Glutamatergic neuron (in vitro differentiated cells): ENCODE results near the gene PPP4R4. TPM values are rescaled to one million over a fixed set of nuclear protein-coding genes. Genes with fewer than 3 reads are reported as not detected.

Source experiments
- DNase-seq: peaks from one replicate; pipeline ENCODE4 v3.0.0; 2022
- H3K27ac Mint-ChIP-seq: one replicate; pipeline ENCODE4 v1.8.0; 2020; ENCODE audit warnings: mild to moderate bottlenecking, mixed read lengths, inconsistent platforms; ENCODE audit not compliant: unreplicated experiment
- H3K27me3 Mint-ChIP-seq: one replicate; pipeline ENCODE4 v1.8.0; 2020; ENCODE audit warnings: mild to moderate bottlenecking, moderate library complexity, mixed read lengths, inconsistent platforms; ENCODE audit not compliant: unreplicated experiment
- H3K36me3 Mint-ChIP-seq: one replicate; pipeline ENCODE4 v1.8.0; 2020; ENCODE audit warnings: mild to moderate bottlenecking, mixed read lengths, inconsistent platforms; ENCODE audit not compliant: unreplicated experiment
- H3K4me1 Mint-ChIP-seq: one replicate; pipeline ENCODE4 v1.8.0; 2020; ENCODE audit warnings: mild to moderate bottlenecking, low read depth, mixed read lengths, inconsistent platforms; ENCODE audit not compliant: unreplicated experiment
- H3K4me3 Mint-ChIP-seq: one replicate; pipeline ENCODE4 v1.8.0; 2020; ENCODE audit warnings: mild to moderate bottlenecking, mixed read lengths, inconsistent platforms; ENCODE audit not compliant: unreplicated experiment
- H3K9me3 Mint-ChIP-seq: one replicate; pipeline ENCODE4 v1.8.0; 2020; ENCODE audit warnings: mild to moderate bottlenecking, moderate library complexity, mixed read lengths, inconsistent platforms; ENCODE audit not compliant: unreplicated experiment
- total RNA-seq: library from RNA; stranded (reverse); fragmentation: NEBNext Ultra II Directional; extraction: Animal tissue kit (Norgen Biotek cat#: 25700); gene quantifications from one replicate; pipeline ENCODE4 v1.2.1, GENCODE V29; 2021; ENCODE audit not compliant: unreplicated experiment
- TF ChIP-seq, protein P1 (sequence below): fragments of 200-600 bp; sonication (generic); IDR thresholded peaks from one replicate; pipeline ENCODE4 v1.5.0; 2021; ENCODE audit not compliant: partially characterized antibody, unreplicated experiment

Gene PPP4R4
- total RNA-seq, 1 donor from 2014 or later = 1.6 TPM

DNA sequence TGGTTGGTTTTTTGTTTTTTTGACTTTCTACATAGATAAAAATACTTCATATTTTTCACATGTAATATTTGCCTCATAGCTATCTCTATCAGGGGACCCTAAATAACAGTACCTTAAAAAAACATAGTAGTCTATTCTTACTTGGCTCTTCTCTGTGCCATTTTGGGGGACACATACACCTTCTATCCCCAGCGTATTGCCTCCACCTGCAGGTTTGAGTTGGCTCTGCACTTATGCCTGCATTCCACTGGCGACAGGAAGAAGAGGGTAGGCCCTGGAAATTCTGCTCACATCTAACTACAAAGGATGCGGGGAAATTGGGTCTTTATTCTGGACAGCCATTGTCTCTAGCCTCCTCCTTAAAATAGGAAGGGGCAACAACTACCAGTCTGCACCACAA, 30.9 kb upstream of the PPP4R4 start:
- no peak overlapping the region for H3K4me3 Mint-ChIP-seq
- TF ChIP-seq, protein P1, sequence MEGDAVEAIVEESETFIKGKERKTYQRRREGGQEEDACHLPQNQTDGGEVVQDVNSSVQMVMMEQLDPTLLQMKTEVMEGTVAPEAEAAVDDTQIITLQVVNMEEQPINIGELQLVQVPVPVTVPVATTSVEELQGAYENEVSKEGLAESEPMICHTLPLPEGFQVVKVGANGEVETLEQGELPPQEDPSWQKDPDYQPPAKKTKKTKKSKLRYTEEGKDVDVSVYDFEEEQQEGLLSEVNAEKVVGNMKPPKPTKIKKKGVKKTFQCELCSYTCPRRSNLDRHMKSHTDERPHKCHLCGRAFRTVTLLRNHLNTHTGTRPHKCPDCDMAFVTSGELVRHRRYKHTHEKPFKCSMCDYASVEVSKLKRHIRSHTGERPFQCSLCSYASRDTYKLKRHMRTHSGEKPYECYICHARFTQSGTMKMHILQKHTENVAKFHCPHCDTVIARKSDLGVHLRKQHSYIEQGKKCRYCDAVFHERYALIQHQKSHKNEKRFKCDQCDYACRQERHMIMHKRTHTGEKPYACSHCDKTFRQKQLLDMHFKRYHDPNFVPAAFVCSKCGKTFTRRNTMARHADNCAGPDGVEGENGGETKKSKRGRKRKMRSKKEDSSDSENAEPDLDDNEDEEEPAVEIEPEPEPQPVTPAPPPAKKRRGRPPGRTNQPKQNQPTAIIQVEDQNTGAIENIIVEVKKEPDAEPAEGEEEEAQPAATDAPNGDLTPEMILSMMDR = no peak
- peaks cover 4% of the 10 kb centered on the region for H3K9me3 Mint-ChIP-seq
- H3K36me3 Mint-ChIP-seq = no peaks in the 10 kb centered on the region
- DNase-seq = no peak
- H3K4me1 Mint-ChIP-seq = peaks cover 7% of the 10 kb centered on the region
- H3K27me3 Mint-ChIP-seq = no peaks in the 10 kb centered on the region
- no peak overlapping the region for H3K27ac Mint-ChIP-seq

DNA sequence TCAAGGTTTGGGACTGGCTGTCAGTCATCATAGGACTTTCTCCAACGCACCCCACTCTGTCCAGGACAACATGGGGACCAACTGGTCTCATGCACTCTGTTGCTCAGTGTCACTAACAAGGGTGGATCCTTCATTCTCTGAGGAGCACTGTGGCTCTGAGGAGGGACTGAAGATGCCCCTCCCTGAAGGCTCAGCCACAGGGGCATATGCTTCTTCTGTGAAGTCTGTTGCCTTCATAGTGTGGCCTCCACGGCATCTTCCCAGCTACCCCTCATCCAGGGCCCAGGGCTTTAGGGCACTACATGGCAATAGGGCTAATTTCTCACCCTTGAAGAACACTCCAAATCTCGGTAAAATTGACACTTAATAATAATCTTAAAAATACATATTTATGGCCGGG, 30.4 kb upstream of the PPP4R4 start:
- Mint-ChIP-seq H3K27ac (no peak overlapping the region), H3K9me3 (peaks cover 4% of the 10 kb centered on the region), H3K27me3 (no peaks in the 10 kb centered on the region), H3K36me3 (no peaks in the 10 kb centered on the region), H3K4me3 (no peak overlapping the region), H3K4me1 (peaks cover 7% of the 10 kb centered on the region)
- DNase-seq = no peak
- TF ChIP-seq, protein P1 = no peak

DNA sequence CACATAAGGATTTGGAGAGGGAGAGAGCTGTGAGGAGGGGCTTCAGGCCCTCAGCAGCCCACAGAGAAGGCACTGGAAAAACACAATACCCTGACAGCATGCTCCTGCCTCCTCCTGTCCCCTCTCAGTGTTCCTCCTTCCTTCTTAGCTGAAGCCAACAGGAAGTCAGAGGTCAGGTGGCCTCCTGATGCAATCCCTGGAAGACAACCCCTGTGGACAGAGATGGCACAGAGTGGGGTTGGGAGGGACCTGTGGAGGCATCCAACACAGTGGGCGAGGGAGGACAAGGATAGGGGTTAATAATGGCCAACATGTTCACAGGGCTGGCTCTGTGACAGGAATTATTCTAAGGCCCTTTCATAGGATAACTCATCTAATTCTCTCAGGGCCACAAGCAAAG, 29.4 kb upstream of the PPP4R4 start:
- peak overlapping the region; percentile 14 for H3K27ac Mint-ChIP-seq

DNA sequence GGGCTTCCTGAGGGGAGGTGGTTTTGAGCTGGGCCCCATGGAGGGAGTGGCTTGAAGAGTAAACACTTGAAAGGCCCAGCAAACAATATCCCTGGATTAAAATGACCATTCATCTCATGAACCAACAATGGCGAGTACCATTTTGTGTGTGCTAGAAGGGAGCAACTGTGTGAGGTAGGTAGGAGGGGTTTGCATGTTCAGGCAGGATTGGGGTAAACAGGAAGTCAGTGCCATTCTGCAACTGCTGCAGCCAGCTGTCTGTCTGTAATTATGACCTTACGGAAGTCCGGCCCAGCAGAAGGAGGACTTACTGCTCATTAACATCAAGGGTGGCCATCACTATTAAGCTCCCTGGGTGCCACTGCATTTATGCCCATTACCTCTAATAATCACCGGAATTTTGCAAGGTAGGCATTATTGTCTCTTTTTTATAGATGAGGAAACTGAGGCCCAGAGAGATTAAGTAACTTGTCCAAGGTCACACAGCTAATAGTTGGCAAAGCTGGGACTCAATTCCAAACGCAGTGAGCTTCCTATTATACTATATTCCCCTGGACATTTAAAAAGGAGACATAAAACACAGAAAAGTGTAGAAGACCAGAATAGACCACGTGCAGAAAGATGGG, 28.1 kb upstream of the PPP4R4 start:
- DNase-seq = no peak
- no peak overlapping the region for H3K4me3 Mint-ChIP-seq
- TF ChIP-seq, protein P1 = no peak
- no peaks in the 10 kb centered on the region for H3K27me3 Mint-ChIP-seq
- H3K36me3 Mint-ChIP-seq = no peaks in the 10 kb centered on the region
- H3K9me3 Mint-ChIP-seq = peaks cover 4% of the 10 kb centered on the region
- peaks cover 5% of the 10 kb centered on the region for H3K4me1 Mint-ChIP-seq
- H3K27ac Mint-ChIP-seq = no peak overlapping the region

More for the DNA sequence above, 29.4 kb upstream of the PPP4R4 start:
- no peak for DNase-seq
- TF ChIP-seq, protein P1 = no peak
- Mint-ChIP-seq H3K36me3 (no peaks in the 10 kb centered on the region), H3K4me1 (peaks cover 7% of the 10 kb centered on the region), H3K9me3 (peaks cover 4% of the 10 kb centered on the region), H3K27me3 (no peaks in the 10 kb centered on the region), H3K4me3 (no peak overlapping the region)

DNA sequence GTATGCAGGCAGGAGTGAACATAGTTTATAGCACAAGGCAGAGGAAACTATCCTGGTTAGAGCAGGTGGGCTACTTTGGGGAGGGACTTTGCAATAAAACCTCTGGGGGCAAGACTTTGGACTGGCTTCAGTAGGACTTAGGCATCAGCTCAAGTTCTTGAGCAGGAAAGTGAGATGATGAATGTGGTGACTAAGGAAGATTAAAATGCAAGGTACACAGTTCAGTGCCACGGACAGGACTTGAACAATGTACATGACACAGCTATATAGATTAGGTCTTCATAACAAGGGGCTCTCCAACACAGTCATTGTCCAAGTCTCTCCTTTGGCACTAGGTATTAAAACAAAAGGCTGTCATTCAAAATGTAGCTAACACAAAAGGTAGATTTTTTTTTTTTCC, 21.4 kb upstream of the PPP4R4 start:
- peaks cover 9% of the 10 kb centered on the region for H3K36me3 Mint-ChIP-seq
- H3K4me3 Mint-ChIP-seq = no peak overlapping the region
- peaks cover 2% of the 10 kb centered on the region for H3K4me1 Mint-ChIP-seq
- H3K9me3 Mint-ChIP-seq = peaks cover 4% of the 10 kb centered on the region
- no peak overlapping the region for H3K27ac Mint-ChIP-seq
- H3K27me3 Mint-ChIP-seq = peaks cover 1% of the 10 kb centered on the region
- no peak for DNase-seq
- TF ChIP-seq, protein P1 = no peak
